Hepatocyte (in vitro differentiated cells): Measurements from ENCODE around the gene ITM2C. TPM values are rescaled to one million over a fixed set of nuclear protein-coding genes. Genes with fewer than 3 reads are reported as not detected.

Experiments
- DNase-seq: peaks from one replicate; pipeline ENCODE4 v3.0.0-alpha.2; 2016; ENCODE audit warnings: low spot score
- H2AFZ ChIP-seq: fragments of 200-600 bp; sonication (generic); 2 replicates; pipeline ENCODE4 v1.6.0; 2016; ENCODE audit warnings: antibody characterized with exemption, mild to moderate bottlenecking
- H3K27ac ChIP-seq: fragments of 200-600 bp; sonication (generic); 2 replicates; pipeline ENCODE4 v1.5.1; 2016; ENCODE audit warnings: mild to moderate bottlenecking
- H3K27me3 ChIP-seq: fragments of 200-600 bp; sonication (generic); 2 replicates; pipeline ENCODE4 v1.6.1; 2016
- H3K36me3 ChIP-seq: fragments of 200-600 bp; sonication (generic); replicated peaks from 2 replicates; pipeline ENCODE4 v1.5.1; 2016; ENCODE audit warnings: low read depth; ENCODE audit not compliant: insufficient read depth
- H3K4me1 ChIP-seq: fragments of 200-600 bp; sonication (generic); 2 replicates; pipeline ENCODE4 v1.5.1; 2016; ENCODE audit warnings: mild to moderate bottlenecking, moderate library complexity; ENCODE audit not compliant: insufficient read depth
- H3K4me2 ChIP-seq: fragments of 200-600 bp; sonication (generic); 2 replicates; pipeline ENCODE4 v1.6.0; 2016
- H3K4me3 ChIP-seq: fragments of 200-600 bp; sonication (generic); 2 replicates; pipeline ENCODE4 v1.5.1; 2016; ENCODE audit warnings: mild to moderate bottlenecking
- H3K79me2 ChIP-seq: fragments of 200-600 bp; sonication (generic); 2 replicates; pipeline ENCODE4 v1.6.0; 2017; ENCODE audit warnings: mild to moderate bottlenecking
- H3K9me2 ChIP-seq: fragments of 200-600 bp; sonication (generic); replicated peaks from 2 replicates; pipeline ENCODE4 v1.6.0; 2017; ENCODE audit warnings: mild to moderate bottlenecking; ENCODE audit not compliant: insufficient read depth
- H3K9me3 ChIP-seq: fragments of 200-600 bp; sonication (generic); 2 replicates; pipeline ENCODE4 v1.5.1; 2016; ENCODE audit warnings: low read depth, mild to moderate bottlenecking
- H4K20me1 ChIP-seq: fragments of 200-600 bp; sonication (generic); 2 replicates; pipeline ENCODE4 v1.6.0; 2016; ENCODE audit warnings: mild to moderate bottlenecking; ENCODE audit not compliant: insufficient read depth, poor library complexity, severe bottlenecking
- CTCF ChIP-seq: fragments of 200-600 bp; sonication (generic); IDR thresholded peaks from 2 replicates; pipeline ENCODE4 v1.5.1; 2016; ENCODE audit warnings: antibody characterized with exemption, mild to moderate bottlenecking; ENCODE audit not compliant: poor library complexity
- EZH2 ChIP-seq: fragments of 200-600 bp; sonication (generic); IDR thresholded peaks from 2 replicates; pipeline ENCODE4 v1.6.1; 2016; ENCODE audit warnings: antibody characterized with exemption, mild to moderate bottlenecking, borderline replicate concordance
- EZH2phosphoT487 ChIP-seq: fragments of 200-600 bp; sonication (generic); IDR thresholded peaks from one replicate; pipeline ENCODE4 v1.6.1; 2018; ENCODE audit warnings: antibody characterized with exemption, mild to moderate bottlenecking, low read depth, moderate library complexity; ENCODE audit not compliant: unreplicated experiment, severe bottlenecking
- WGBS: methylation state at CpG from one replicate; pipeline ENCODE4 v1.1.6; 2016; ENCODE audit warnings: low lambda C conversion rate; ENCODE audit errors: missing lambda C conversion rate; 5-methylcytosine and 5-hydroxymethylcytosine counted together
- polyA plus RNA-seq: library from polyadenylated mRNA; unstranded; fragments of >200 nt; fragmentation: Nextera tagmentation; extraction: Ambion mirVana; gene quantifications from 2 replicates; pipeline ENCODE4 v1.2.1, GENCODE V29; 2016
- total RNA-seq: library from RNA; depleted of rRNA; stranded (reverse); fragments of >200 nt; gene quantifications from 2 replicates; pipeline ENCODE4 v1.2.3, GENCODE V29; 2014

Gene ITM2C
- total and polyA plus RNA-seq, 2 experiments from 2014 or later, result 485 to 537 TPM

- no peak overlapping the region for H3K4me2 ChIP-seq
Measured at GRCh38 chr2:230827774-230828271, 36.9 kb upstream of the ITM2C start.

GRCh38 chr2:230828272-230828961 is 36.3 kb upstream of the ITM2C start:
- no peaks in the 10 kb centered on the region for H3K9me2 ChIP-seq
- no peaks in the 10 kb centered on the region for H3K4me1 ChIP-seq
- H3K79me2 ChIP-seq, result no peaks in the 10 kb centered on the region
- no peak for DNase-seq
- H2AFZ ChIP-seq, result no peak overlapping the region
- H3K4me3 ChIP-seq, result no peak overlapping the region
- no peaks in the 10 kb centered on the region for H4K20me1 ChIP-seq
- 94% methylated on average over 37 of the region's 61 CpGs for WGBS
- no peaks in the 10 kb centered on the region for H3K9me3 ChIP-seq
- H3K4me2 ChIP-seq, result no peak overlapping the region
- no peaks in the 10 kb centered on the region for H3K36me3 ChIP-seq
- no peaks in the 10 kb centered on the region for H3K27me3 ChIP-seq
- no peak overlapping the region for H3K27ac ChIP-seq
- TF ChIP-seq EZH2phosphoT487 (no peak), CTCF (no peak), EZH2 (no peak)

More at GRCh38 chr2:230827774-230828271, 36.9 kb upstream of the ITM2C start:
- no peaks in the 10 kb centered on the region for H3K9me2 ChIP-seq
- H3K27ac ChIP-seq, result no peak overlapping the region
- no peaks in the 10 kb centered on the region for H3K4me1 ChIP-seq
- TF ChIP-seq EZH2, result no peak
- no peak for TF ChIP-seq EZH2phosphoT487
- TF ChIP-seq CTCF, result no peak
- WGBS, result 97% methylated on average over 21 of the region's 36 CpGs
- H3K79me2 ChIP-seq, result no peaks in the 10 kb centered on the region
- no peaks in the 10 kb centered on the region for H3K36me3 ChIP-seq
- H4K20me1 ChIP-seq, result no peaks in the 10 kb centered on the region
- H2AFZ ChIP-seq, result no peak overlapping the region
- no peaks in the 10 kb centered on the region for H3K9me3 ChIP-seq
- H3K27me3 ChIP-seq, result no peaks in the 10 kb centered on the region
- no peak for DNase-seq
- no peak overlapping the region for H3K4me3 ChIP-seq

- H3K4me2 ChIP-seq, result no peak overlapping the region
- no peak for TF ChIP-seq CTCF
Measured at GRCh38 chr2:230829293-230829692, 35.4 kb upstream of the ITM2C start.

More at GRCh38 chr2:230829293-230829692, 35.4 kb upstream of the ITM2C start:
- 97% methylated on average over 14 of the region's 14 CpGs for WGBS
- Histone ChIP-seq H3K27ac (no peak overlapping the region), H3K27me3 (no peaks in the 10 kb centered on the region), H3K79me2 (no peaks in the 10 kb centered on the region), H3K4me3 (no peak overlapping the region), H3K4me1 (no peaks in the 10 kb centered on the region), H4K20me1 (no peaks in the 10 kb centered on the region), H3K9me3 (no peaks in the 10 kb centered on the region), H3K36me3 (no peaks in the 10 kb centered on the region), H3K9me2 (no peaks in the 10 kb centered on the region), H2AFZ (no peak overlapping the region)
- DNase-seq, result no peak
